Liver (tissue), 9 donors: ENCODE results near the gene NCOA3. TPM values are rescaled to one million over a fixed set of nuclear protein-coding genes. Genes with fewer than 3 reads are reported as not detected.

Experiments used
- DNase-seq: peaks from one replicate; pipeline ENCODE4 v3.0.0-alpha.2; 2017; ENCODE audit warnings: low spot score
- H3K27ac ChIP-seq, 2 donors: one replicate each; pipeline ENCODE4 v1.7.0; 2013; ENCODE audit warnings: inconsistent platforms in 2 of 2, low read length in 2 of 2, control low read depth in 1 of 2, low read depth in 1 of 2, mild to moderate bottlenecking in 1 of 2
- H3K27me3 ChIP-seq, 4 donors: one replicate each; pipeline versions ENCODE4 v1.6.1 to v1.7.0; 2013; ENCODE audit warnings: low read length in 3 of 4, inconsistent platforms in 1 of 4, mild to moderate bottlenecking in 1 of 4, moderate library complexity in 1 of 4; ENCODE audit not compliant: control insufficient read depth in 4 of 4, insufficient read depth in 4 of 4
- H3K36me3 ChIP-seq, 4 donors: one replicate each; pipeline versions ENCODE4 v1.6.1 to v1.7.0; 2013; ENCODE audit warnings: low read length in 3 of 4, mild to moderate bottlenecking in 3 of 4, low read depth in 1 of 4, moderate library complexity in 1 of 4; ENCODE audit not compliant: control insufficient read depth in 4 of 4, insufficient read depth in 3 of 4
- H3K4me1 ChIP-seq, 4 donors: one replicate each; pipeline versions ENCODE4 v1.6.1 to v1.7.0; 2013; ENCODE audit warnings: low read length in 3 of 4, mild to moderate bottlenecking in 3 of 4, moderate library complexity in 1 of 4; ENCODE audit not compliant: control insufficient read depth in 4 of 4, insufficient read depth in 4 of 4
- H3K4me3 ChIP-seq, 3 donors: one replicate each; pipeline versions ENCODE4 v1.6.1 to v1.7.0; 2013; ENCODE audit warnings: low read length in 3 of 3, control low read depth in 1 of 3, low read depth in 1 of 3, mild to moderate bottlenecking in 1 of 3
- H3K9ac ChIP-seq, 2 donors: one replicate each; pipeline ENCODE4 v1.7.0; 2013; ENCODE audit warnings: low read length in 2 of 2, mild to moderate bottlenecking in 2 of 2, moderate library complexity in 2 of 2, control low read depth in 1 of 2, low read depth in 1 of 2
- H3K9me3 ChIP-seq, 4 donors: one replicate each; pipeline versions ENCODE4 v1.6.1 to v1.7.0; 2013; ENCODE audit warnings: low read length in 3 of 4; ENCODE audit not compliant: control insufficient read depth in 4 of 4
- FOXA1 ChIP-seq: IDR thresholded peaks from 2 replicates; pipeline ENCODE4 v1.6.1; 2016; ENCODE audit warnings: antibody characterized with exemption
- FOXA2 ChIP-seq: IDR thresholded peaks from 2 replicates; pipeline ENCODE4 v1.6.1; 2016; ENCODE audit warnings: antibody characterized with exemption
- GABPA ChIP-seq, 2 donors: IDR thresholded peaks in 1 of 2; conservative IDR thresholded peaks in 1 of 2; 2 replicates each; pipeline ENCODE4 v1.6.1; 2016; ENCODE audit warnings: antibody characterized with exemption in 2 of 2, mild to moderate bottlenecking in 1 of 2, moderate library complexity in 1 of 2
- HNF4A ChIP-seq, 2 donors: conservative IDR thresholded peaks; 2 replicates each; pipeline ENCODE4 v1.6.1; 2016; ENCODE audit warnings: antibody characterized with exemption in 2 of 2, mild to moderate bottlenecking in 2 of 2
- HNF4G ChIP-seq: IDR thresholded peaks from 2 replicates; pipeline ENCODE4 v1.6.1; 2016; ENCODE audit warnings: antibody characterized with exemption
- JUND ChIP-seq, 2 donors: IDR thresholded peaks; 2 replicates each; pipeline ENCODE4 v1.6.1; 2016; ENCODE audit warnings: antibody characterized with exemption in 2 of 2
- NR2F2 ChIP-seq: IDR thresholded peaks from 2 replicates; pipeline ENCODE4 v1.6.1; 2016; ENCODE audit warnings: antibody characterized with exemption
- RAD21 ChIP-seq, 2 donors: IDR thresholded peaks; 2 replicates each; pipeline ENCODE4 v1.6.1; 2016; ENCODE audit warnings: antibody characterized with exemption in 2 of 2, mild to moderate bottlenecking in 2 of 2
- RXRA ChIP-seq, 2 donors: IDR thresholded peaks; 2 replicates each; pipeline ENCODE4 v1.6.1; 2017 to 2018; ENCODE audit warnings: antibody characterized with exemption in 2 of 2, mild to moderate bottlenecking in 1 of 2
- TAF1 ChIP-seq: conservative IDR thresholded peaks from 2 replicates; pipeline ENCODE4 v1.6.1; 2016; ENCODE audit warnings: antibody characterized with exemption, mild to moderate bottlenecking
- WGBS: extraction: QIAGEN DNeasy Blood & Tissue Kit; methylation state at CpG from one replicate; pipeline ENCODE4 v1.1.7; 2013; 5-methylcytosine and 5-hydroxymethylcytosine counted together
- polyA plus RNA-seq, 2 donors: library from polyadenylated mRNA; stranded (reverse) in 1 of 2; unstranded in 1 of 2; fragments of 200-250 nt in 1 of 2; fragments of >200 nt in 1 of 2; fragmentation: Nextera tagmentation in 1 of 2; extraction: Ambion mirVana in 1 of 2; gene quantifications; one replicate each; pipeline versions ENCODE4 v1.2.1 to v1.2.3, GENCODE V29; 2013 to 2015
- total RNA-seq, 2 donors: library from RNA; depleted of rRNA; stranded (reverse); fragments of >200 nt; gene quantifications; one replicate each; pipeline ENCODE4 v1.2.3, GENCODE V29; 2014
- TF ChIP-seq, protein P1 (sequence below): IDR thresholded peaks from 2 replicates; pipeline ENCODE4 v1.6.1; 2016; ENCODE audit warnings: antibody characterized with exemption
- TF ChIP-seq, protein P2 (sequence below): fragments of 150-350 bp; IDR thresholded peaks from 2 replicates; pipeline ENCODE4 v1.5.1; 2017; ENCODE audit warnings: improper control_type of control experiment, low read depth, low read length; ENCODE audit not compliant: missing input control
- TF ChIP-seq, protein P3 (sequence below): IDR thresholded peaks from 2 replicates; pipeline ENCODE4 v1.6.1; 2016; ENCODE audit warnings: antibody characterized with exemption
- TF ChIP-seq, protein P4 (sequence below): IDR thresholded peaks from 2 replicates; pipeline ENCODE4 v1.6.1; 2016; ENCODE audit warnings: antibody characterized with exemption
- donor health status: healthy.
- donor health status: healthy.
- donor health status: healthy.
- donor health status: healthy.
- donor health status: healthy.

The NCOA3 gene
- total and polyA plus RNA-seq, 4 donors, result 3.8 to 18.2 (median 8.9) TPM

DNA sequence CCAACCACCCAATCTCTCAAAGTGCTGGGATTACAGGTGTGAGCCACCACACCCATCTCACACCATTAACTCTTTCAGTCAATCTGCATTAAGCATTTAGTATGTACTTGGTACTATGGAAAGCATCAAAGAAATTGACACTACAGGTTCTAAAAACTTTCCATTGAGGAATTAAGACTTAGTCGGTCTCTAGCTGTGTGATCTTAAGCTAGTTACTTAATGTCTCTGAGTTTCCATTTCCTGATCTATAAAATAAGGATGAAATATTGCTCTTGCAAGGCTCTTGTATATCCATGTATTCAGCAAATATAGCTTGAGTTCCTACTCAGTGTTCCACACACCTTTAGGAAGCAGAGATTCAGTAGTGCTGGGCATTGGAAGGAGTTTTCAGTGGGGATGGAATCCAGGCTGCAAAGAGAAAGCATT lies 48.9 kb upstream of the NCOA3 start:
- no peak overlapping the region for H3K9ac ChIP-seq
- peaks cover 0 to 23% (median 12%) of the 10 kb centered on the region in 4 donors for H3K4me1 ChIP-seq
- H3K27ac ChIP-seq, result no peak overlapping the region
- H3K27me3 ChIP-seq, result no peaks in the 10 kb centered on the region
- DNase-seq, result no peak
- WGBS, result 95% methylated on average over 1 of the region's 1 CpG
- no peaks in the 10 kb centered on the region for H3K9me3 ChIP-seq
- TF ChIP-seq, protein P1, sequence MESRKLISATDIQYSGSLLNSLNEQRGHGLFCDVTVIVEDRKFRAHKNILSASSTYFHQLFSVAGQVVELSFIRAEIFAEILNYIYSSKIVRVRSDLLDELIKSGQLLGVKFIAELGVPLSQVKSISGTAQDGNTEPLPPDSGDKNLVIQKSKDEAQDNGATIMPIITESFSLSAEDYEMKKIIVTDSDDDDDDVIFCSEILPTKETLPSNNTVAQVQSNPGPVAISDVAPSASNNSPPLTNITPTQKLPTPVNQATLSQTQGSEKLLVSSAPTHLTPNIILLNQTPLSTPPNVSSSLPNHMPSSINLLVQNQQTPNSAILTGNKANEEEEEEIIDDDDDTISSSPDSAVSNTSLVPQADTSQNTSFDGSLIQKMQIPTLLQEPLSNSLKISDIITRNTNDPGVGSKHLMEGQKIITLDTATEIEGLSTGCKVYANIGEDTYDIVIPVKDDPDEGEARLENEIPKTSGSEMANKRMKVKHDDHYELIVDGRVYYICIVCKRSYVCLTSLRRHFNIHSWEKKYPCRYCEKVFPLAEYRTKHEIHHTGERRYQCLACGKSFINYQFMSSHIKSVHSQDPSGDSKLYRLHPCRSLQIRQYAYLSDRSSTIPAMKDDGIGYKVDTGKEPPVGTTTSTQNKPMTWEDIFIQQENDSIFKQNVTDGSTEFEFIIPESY, result no peak
- TF ChIP-seq RAD21 (IDR thresholded peaks at IDR 0.05) (no peak), HNF4G (no peak), NR2F2 (no peak), JUND (IDR thresholded peaks at IDR 0.05) (no peak), FOXA2 (no peak), HNF4A (conservative IDR thresholded peaks at IDR 0.05) (no peak), GABPA (IDR thresholded peaks at IDR 0.05 in 1 of 2, conservative IDR thresholded peaks at IDR 0.05 in 1 of 2) (no peak)
- H3K4me3 ChIP-seq, result no peak overlapping the region
- H3K36me3 ChIP-seq, result no peaks in the 10 kb centered on the region

DNA sequence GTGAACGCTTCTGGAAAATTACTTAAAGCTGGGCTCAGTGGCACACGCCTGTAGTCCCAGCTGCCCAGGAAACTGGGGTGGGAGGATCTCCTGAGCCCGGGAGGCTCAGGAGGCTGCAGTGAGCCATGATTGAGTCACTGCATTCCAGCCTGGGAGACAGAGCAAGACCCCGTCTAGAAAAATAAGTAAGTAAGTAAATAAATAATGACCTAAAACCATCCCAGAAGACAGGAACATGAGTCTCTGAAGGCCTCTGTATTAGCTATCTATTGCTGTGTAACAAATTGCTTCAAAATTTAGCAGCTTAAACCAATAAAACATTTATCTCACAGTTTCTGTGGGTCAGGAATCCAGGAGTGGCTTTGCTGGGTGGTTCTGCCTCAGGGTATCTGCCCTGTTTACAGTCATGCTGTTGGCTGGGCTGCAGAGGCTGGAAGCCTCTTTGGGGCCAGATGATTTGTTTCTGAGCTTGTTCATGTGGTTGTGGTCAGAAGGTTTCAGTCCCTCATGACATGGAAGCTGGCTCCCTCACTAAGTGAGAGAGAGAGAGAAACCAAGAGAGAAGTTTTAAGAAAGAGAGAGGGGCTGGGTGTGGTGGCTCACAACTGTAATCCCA lies 48.4 kb upstream of the NCOA3 start:
- Histone ChIP-seq H3K27ac (no peak overlapping the region), H3K9me3 (no peaks in the 10 kb centered on the region), H3K9ac (no peak overlapping the region), H3K4me3 (no peak overlapping the region), H3K36me3 (no peaks in the 10 kb centered on the region), H3K27me3 (no peaks in the 10 kb centered on the region), H3K4me1 (peaks cover 0 to 23% (median 12%) of the 10 kb centered on the region in 4 donors)
- TF ChIP-seq FOXA1 (no peak), HNF4A (conservative IDR thresholded peaks at IDR 0.05) (no peak), GABPA (IDR thresholded peaks at IDR 0.05 in 1 of 2, conservative IDR thresholded peaks at IDR 0.05 in 1 of 2) (no peak), RAD21 (IDR thresholded peaks at IDR 0.05) (no peak)
- TF ChIP-seq, protein P2, sequence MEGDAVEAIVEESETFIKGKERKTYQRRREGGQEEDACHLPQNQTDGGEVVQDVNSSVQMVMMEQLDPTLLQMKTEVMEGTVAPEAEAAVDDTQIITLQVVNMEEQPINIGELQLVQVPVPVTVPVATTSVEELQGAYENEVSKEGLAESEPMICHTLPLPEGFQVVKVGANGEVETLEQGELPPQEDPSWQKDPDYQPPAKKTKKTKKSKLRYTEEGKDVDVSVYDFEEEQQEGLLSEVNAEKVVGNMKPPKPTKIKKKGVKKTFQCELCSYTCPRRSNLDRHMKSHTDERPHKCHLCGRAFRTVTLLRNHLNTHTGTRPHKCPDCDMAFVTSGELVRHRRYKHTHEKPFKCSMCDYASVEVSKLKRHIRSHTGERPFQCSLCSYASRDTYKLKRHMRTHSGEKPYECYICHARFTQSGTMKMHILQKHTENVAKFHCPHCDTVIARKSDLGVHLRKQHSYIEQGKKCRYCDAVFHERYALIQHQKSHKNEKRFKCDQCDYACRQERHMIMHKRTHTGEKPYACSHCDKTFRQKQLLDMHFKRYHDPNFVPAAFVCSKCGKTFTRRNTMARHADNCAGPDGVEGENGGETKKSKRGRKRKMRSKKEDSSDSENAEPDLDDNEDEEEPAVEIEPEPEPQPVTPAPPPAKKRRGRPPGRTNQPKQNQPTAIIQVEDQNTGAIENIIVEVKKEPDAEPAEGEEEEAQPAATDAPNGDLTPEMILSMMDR, result no peak
- WGBS, result 82% methylated on average over 4 of the region's 4 CpGs
- DNase-seq, result no peak

DNA sequence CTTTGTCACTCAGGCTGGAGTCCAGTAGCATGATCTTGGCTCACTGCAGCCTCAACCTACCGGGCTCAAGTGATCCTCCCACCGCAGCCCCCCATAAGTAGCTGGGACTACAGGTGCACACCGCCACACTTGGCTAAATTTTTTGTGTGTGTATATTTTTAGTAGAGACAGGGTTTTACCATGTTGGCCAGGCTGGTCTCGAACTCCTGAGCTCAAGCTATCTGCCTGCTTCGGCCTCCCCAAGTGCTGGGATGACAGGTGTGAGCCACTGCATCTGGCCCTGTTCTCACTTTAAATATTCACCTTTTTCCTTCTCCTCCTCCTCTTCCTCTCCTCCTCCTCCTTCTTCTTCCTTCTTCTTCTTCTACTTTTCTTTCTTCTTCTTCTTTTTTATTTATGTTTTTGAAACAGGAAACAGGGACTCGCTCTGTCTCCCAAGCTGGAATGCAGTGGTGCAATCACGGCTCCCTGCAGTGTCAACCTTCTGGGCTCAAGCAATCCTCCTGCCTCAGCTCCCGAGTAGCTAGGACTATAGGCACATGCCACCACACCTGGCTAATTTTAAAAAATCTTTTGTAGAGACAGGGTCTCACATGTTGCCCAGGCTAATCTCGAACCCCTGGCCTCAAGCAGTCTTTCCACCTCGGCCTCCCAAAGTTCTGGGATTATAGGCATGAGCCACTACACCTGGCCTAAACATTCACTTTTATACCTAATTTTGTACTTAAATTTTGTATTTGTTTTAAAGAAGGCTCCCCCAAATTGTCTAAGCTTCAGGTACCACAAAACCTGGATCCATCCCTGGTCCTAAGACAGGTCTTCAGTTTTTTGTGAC lies 47.2 kb upstream of the NCOA3 start:
- Histone ChIP-seq H3K27ac (no peak overlapping the region), H3K4me1 (peaks cover 0 to 23% (median 12%) of the 10 kb centered on the region in 4 donors), H3K9ac (no peak overlapping the region), H3K36me3 (no peaks in the 10 kb centered on the region), H3K27me3 (no peaks in the 10 kb centered on the region), H3K9me3 (no peaks in the 10 kb centered on the region), H3K4me3 (no peak overlapping the region)
- no peak for DNase-seq
- no peak for TF ChIP-seq NR2F2
- no peak for TF ChIP-seq JUND (IDR thresholded peaks at IDR 0.05)
- TF ChIP-seq, protein P2, result no peak
- TF ChIP-seq, protein P1, result no peak
- TF ChIP-seq RAD21 (IDR thresholded peaks at IDR 0.05), result no peak
- TF ChIP-seq TAF1, result no peak
- TF ChIP-seq, protein P3, sequence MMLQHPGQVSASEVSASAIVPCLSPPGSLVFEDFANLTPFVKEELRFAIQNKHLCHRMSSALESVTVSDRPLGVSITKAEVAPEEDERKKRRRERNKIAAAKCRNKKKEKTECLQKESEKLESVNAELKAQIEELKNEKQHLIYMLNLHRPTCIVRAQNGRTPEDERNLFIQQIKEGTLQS, result no peak
- TF ChIP-seq FOXA1, result no peak
- TF ChIP-seq GABPA (IDR thresholded peaks at IDR 0.05 in 1 of 2, conservative IDR thresholded peaks at IDR 0.05 in 1 of 2), result no peak
- TF ChIP-seq RXRA (IDR thresholded peaks at IDR 0.05), result no peak
- TF ChIP-seq, protein P4, sequence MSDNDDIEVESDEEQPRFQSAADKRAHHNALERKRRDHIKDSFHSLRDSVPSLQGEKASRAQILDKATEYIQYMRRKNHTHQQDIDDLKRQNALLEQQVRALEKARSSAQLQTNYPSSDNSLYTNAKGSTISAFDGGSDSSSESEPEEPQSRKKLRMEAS, result no peak
- WGBS, result 90% methylated on average over 10 of the region's 10 CpGs
